GM18909 (cell line): ENCODE measurements around the gene LILRB5.
"Not testable (repeated sequence)": the region's sequence is repeated elsewhere in the genome, so short reads cannot be mapped to it uniquely, and the experiment has no call there.

Source experiments
- ATAC-seq: cut with Tn5 transposase; IDR thresholded peaks from one replicate; pipeline ENCODE4 v1.9.1; 2021; ENCODE audit warnings: mild to moderate bottlenecking; ENCODE audit not compliant: unreplicated experiment, poor library complexity

LILRB5 gene

GRCh38 chr19:54257116-54257480, at the start of gene LILRB5:
Gene LILRB5 (minus strand): TSS chr19:54257273. CDS start chr19:54257193, 80 bp downstream.
- ATAC-seq = no peak

GRCh38 chr19:54305141-54305540, 48.1 kb upstream of the LILRB5 start:
- ATAC-seq = no peak

- no peak for ATAC-seq
Observed at GRCh38 chr19:54302257-54302656, 45.2 kb upstream of the LILRB5 start.

- ATAC-seq = no peak
Observed at GRCh38 chr19:54299515-54299914, 42.4 kb upstream of the LILRB5 start.

DNA sequence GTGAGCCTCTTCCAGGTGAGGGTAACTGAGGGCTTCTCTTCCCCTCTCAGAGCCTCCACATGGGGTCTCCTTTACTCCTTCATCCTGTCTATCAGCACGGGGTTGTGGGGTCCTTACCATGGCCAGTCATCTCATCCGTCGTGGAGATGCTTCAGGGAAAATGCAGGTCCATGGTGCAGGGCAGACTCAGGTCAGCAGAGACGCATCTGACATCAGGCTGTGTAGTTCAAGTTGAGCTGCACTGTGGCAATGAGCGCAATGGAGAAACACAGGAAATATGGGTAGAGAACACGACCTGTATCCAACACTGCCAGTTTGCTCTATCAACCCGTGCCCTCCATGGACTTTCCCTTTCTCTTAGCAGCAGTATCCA, 42.0 kb upstream of the LILRB5 start:
- no peak for ATAC-seq

DNA sequence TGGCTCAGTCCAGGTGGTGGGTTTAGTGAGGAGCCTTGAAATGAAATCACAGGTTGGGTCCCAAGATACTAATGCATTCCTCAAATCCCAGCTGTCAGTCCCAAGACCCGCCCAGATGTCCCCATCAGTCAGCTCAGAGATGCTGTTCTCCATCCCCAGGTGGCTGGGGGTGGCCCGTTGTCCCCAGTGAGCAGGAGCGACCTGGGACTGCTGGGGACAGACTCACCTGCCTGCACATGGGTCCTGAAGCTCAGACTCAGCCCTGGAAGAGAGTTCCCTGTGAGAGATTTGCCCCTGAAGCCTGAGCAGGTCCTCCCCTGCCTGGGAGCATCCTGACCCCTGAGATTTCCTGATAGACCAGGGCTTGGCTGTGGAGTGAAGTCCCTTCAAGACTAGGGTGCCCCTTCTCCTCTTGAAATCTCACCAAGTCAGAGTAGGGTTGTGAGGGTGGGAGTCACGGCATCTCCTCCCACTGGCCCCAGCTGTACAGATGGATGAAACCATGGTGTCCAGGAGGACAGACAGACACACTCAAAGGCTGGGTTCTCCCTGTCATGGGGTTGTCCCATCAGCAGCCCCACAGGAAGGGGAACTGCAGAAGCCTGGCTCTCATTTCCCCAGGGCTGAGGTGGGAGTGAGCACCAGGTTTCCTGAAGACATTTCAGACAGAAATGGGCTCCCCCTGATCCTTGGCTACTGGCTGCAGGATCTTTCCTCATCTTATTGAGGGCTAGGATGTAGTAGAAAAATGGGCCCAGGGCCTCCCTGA, 41.5 kb upstream of the LILRB5 start:
- ATAC-seq = no peak

- ATAC-seq = no peak
Observed at GRCh38 chr19:54297759-54298305, 40.8 kb upstream of the LILRB5 start.

DNA sequence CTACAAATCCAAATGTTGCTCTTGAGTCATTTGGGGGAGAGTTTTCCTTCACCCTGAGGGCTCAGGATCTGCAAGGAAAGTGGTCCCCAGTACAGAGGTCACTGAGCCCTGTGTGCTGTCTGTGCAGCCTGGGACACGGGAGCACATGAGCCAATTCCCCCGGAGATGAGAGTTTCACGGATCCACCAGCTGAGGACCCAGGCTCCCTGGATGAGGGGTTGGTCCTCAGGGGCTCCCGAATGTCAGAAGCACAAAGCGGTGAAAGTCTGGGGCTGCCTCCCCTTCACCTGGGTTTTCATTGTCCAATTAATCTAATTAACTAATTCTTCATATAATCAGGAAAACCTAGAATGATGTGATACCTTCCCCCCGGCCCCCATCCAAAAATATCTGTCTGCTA, 37.5 kb upstream of the LILRB5 start:
- ATAC-seq = no peak

DNA sequence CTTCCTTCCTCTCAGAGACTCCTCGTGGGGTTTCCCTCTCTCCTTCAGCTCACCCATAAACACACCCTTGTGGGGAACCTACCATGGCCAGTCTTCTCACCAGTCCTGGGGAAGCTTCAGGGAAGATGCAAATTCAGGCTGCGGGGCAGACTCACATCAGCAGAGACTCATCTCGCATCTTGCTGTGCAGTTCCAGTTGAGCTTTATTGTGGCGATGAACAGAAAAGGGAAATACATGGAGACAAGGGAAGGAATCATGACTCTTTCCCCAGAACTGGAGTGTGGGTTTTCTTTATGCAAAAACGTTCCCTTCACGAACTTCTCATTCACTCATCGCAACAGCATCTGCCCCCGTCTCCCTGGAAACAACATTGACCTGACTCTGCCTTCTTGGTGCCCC, 32.1 kb upstream of the LILRB5 start:
- not testable (repeated sequence) for ATAC-seq

GRCh38 chr19:54287456-54287855, 30.4 kb upstream of the LILRB5 start:
- ATAC-seq = no peak

DNA sequence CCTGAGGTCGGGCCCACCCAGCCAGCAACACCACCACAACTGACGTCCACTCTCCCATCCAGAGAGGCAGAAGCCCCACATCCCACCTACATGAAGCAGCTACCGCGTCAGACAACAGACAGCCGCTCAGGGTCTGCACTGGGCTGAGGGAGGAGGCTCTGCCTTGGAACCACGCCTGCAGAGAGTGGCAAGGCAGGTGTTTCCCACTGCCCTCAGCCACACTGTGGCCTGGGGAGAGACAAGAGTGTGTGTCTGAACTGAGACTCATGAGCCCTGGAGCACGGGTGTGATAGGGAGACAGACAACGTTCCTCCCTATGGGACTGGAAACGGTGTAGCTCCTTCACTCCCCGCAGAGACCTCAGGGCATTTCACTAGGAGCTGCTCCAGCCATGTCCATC, 29.2 kb upstream of the LILRB5 start:
- not testable (repeated sequence) for ATAC-seq

DNA sequence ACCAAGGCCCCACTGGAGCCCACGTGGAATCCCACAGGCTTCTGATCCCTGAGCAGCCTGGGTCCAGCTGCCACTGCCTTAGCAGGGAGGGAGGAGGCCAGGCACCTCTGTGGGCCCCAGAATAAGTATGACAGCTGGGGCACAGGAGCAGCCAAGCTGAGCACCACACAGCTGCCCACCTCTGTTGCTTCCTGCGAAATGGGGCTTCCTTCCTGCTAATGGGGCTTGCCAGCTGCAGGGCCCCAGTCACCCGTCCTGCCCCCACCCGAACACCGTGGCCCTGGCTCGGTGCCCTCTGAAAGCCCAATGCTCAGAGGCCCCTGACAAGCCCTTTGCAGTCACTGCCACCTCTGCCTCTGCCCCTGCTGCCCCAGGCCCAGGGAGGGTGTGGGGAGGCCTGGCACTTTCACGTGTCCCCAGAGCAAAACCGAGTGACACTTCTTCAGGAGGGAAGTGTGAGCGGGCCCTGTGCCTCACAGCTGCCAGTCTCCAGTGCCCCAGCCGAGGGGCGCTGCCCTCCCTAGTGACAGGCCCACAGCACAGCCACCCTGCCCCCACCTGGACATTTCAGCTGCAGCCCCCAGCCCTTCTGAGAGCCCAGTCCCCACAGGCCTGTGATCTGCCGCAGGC, 28.5 kb upstream of the LILRB5 start:
- not testable (repeated sequence) for ATAC-seq

GRCh38 chr19:54282686-54283470, 25.8 kb upstream of the LILRB5 start:
- no peak for ATAC-seq

GRCh38 chr19:54281729-54282075, 24.6 kb upstream of the LILRB5 start:
- ATAC-seq = not testable (repeated sequence)

DNA sequence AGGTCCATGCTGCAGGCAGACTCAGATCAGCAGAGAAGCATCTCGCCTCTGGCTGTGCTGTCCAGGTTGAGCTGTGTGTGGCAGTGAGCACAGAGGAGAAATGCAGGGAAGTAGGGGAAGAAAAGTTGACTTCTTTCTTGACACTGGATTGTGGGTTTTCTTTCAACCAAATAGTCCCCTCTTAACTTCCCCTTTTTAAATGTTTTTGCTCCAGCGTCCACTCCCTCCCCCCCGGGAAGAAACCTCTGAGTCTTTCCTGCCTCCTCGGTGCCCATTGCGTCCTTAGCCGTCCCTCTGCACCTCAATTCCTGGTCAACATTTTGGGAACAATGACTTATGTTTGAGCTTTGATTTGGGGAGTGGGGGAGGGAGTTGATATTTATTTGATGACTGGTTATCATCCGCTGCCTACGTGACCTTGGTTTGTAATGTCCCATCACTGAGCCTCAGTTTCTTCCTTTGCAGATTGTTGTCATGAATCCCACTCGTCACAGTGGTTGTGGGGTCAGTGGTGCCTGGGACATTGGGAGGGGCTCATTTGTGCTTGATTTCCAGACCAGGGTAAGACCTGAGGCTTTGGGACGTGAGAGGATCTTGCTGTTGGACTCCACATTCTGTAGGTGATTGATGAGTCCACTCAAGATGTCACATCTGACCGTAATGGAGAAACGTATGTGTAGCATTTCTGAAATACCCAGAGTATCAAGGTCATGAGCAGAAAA, 24.1 kb upstream of the LILRB5 start, which contains the start of gene LILRB2:
TSS of gene LILRB2 (minus strand) at position 104 of the 722 bp plus-strand sequence. CDS start 614 bp downstream, outside the sequence.
- no peak for ATAC-seq

DNA sequence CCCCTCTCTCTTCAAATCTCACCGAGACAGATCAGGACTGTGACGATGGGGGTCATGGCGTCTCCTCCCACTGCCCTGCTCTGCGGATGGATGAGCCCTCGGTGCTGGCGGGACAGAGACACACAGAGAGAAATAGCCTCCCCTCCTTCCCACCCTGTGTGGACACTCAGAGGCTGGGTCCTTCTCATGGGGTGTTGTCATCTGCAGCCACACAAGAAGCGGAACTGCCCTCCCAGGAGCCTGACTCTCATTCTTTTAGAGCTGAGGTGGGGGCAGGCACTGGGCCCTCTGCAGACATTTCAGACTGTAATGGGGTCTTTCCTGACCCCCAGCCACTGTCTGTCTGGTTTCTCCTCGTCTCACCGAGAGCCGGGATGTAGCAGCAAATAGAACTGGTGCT, 23.4 kb upstream of the LILRB5 start:
- ATAC-seq = not testable (repeated sequence)

- not testable (repeated sequence) for ATAC-seq
Observed at GRCh38 chr19:54280025-54280424, 23.0 kb upstream of the LILRB5 start.

- ATAC-seq = no peak
Observed at GRCh38 chr19:54279406-54279962, 22.4 kb upstream of the LILRB5 start.

- ATAC-seq = not testable (repeated sequence)
Observed at GRCh38 chr19:54278571-54279195, 21.6 kb upstream of the LILRB5 start.
